ENCODE measurements around the gene RARG.

RARG gene

DNA sequence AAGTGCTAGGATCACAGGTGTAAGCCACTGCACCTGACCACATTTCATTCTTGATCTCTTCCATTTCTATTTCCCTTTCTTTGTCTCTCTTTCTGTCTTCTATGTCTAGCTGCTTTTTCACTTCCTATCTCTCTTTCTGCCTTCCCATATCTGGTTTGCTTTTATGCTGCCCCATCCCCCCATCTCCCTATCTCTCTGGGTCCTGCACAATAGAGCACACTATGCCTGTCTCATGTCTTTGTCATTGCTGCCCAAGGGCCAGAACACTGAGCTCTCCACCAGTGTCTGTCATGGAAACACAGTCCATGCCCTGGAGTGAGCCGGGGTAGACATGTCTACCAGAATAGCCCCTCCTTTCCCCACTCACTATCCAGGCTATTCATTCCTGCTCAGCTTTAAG lies 12.3 kb upstream of the RARG start:
- no peak for DNase-seq

DNA sequence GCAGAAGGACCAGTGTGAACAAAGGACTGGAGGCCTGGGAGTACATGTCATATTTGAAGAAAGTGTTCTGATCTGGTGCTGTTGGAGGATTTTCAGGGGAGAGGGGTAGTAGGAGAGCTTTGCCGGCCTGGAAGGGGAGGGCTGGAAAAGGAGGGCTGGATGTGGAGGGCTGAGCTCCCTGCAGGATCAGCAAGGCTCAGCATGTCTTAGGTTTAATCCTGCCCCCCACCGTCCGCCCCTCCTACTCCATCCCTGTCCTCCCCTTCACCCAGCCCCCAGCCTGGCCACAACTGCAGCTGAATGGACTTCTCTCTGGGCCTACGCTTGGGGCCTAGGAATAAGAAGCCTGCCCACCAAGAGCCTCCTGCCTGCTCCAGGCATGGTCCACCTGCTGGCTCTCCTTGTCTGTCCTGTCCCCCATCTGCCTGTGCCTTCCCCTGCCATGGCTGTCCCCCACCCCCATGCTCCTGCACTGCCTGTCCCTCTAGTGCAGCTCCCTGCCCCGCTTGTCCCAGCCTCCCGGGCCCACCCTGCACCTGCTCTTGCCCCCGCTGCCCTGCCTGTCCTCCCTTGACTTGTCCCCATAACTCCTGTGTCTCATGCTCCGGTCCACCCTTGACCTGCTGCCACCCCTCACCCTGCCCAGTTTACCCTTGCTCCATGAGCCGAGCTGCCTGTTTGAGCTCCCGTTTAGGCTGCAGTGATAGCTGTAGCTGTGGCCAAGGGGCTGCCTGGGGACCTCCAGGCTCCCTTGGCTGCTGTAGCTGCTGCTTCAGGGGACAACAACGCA lies 9.8 kb upstream of the RARG start:
- no peak for DNase-seq

DNA sequence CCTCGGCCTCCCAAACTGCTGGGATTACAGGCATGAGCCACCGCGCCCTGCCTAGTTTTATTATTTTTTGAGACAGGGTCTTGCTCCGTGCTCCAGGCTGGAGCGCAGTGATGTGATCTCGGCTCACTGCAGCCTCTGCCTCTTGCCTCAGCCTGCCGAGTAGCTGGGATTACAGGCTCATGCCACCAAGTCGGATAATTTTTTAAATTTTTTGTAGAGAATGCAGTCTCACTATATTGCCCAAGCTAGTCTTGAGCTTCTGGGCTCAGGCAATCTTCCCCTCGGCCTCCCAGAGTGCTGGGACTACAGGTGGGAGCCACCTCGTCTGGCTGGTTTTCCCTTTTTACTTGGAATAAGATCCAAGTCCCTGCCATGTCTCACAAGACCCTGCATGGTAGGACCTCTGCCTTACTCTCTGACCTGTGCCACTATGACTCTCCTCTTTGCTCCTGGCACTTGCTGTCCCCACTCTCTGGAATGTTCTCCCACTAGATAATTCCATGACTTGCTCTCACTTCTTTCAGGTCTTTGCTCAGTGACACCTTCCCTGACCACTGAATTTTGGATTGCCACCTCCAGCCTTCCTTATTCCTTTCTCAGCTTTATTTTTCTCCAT lies 7.7 kb upstream of the RARG start:
- no peak for DNase-seq

DNA sequence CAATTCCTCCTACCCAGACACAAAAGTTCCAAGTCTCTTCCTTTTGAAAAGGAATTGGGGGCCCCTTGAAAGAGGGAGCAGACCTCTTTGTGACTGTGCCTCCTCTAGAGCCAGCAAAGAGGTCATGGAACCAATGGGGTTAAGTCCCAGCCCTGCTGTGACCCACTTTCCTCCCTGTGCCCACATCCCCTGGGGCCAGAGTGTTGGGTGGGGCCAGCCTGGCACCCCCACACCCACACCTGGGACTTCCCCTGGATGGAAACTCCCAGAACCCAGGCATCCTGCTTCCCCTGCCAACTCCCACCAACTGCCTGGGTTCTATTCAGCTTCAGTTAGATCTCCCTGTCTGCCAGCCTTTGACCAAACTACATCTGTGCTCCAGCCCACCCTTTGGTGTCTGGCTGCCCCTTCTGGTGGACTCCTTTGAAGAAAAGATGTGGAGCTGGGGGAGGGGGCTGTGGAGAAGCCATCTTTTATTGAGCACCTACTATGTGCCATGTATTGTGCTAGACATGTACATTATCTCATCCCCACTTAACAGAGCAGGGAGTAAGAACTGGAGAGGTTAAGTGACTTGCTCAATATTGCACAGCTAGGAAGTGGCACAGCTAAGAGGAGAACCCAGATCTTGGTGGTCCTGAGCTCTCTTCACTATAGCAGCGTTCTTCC lies 4.6 kb upstream of the RARG start:
- DNase-seq = no peak

DNA sequence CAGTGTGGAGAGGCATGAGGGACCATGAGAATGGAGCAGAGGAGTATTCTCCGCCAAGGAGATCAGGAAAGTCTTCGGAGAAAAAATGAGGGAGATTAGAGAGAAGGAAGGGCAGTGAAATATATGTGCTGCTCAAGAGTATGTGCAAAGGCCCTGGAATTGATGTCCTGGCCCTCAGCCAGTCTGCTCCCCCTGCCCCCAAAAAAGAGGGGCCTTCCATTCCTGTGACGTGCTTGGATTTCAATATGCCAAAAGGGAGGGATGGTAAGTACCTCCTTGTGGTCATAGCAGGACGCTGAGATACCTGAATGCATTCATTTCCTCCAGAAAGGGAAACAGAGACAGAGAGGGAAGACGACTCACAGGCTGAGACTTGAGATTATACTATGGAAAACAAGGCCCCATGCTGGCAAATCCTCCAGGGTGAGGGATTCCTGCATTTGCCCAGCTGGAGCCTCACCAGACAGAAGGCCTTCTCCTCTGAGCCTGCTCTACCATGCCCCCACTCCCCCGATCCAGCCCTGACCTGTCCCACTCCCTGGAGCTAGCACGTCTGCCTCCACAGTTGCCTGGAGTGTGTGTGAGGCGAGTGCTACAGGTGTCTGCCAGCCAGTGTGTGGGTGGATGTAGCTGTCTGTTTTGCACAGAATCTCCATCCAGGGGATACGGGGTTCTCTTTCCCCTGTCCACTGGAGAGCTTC lies 3.9 kb upstream of the RARG start:
- no peak for DNase-seq

DNA sequence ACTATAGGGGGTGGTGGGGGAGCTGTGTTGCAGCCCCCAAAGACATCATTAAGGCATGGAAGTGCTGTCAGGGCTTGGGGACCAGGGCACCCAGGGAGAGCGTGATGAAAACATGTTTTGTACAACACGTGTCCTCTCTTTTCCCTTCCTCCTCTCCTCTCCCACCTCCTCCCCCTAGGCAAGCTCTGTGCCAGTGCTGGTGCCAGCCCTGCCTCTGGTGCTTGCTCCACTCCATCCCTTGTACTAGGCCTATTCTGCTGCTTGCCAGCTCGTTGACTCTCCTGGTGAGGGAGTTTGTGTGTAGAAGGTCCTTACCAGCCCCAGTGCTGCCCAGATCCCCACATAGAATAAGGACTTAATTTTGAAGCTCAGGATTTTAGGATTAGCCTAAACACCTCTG lies 3.2 kb upstream of the RARG start:
- no peak for DNase-seq

DNA sequence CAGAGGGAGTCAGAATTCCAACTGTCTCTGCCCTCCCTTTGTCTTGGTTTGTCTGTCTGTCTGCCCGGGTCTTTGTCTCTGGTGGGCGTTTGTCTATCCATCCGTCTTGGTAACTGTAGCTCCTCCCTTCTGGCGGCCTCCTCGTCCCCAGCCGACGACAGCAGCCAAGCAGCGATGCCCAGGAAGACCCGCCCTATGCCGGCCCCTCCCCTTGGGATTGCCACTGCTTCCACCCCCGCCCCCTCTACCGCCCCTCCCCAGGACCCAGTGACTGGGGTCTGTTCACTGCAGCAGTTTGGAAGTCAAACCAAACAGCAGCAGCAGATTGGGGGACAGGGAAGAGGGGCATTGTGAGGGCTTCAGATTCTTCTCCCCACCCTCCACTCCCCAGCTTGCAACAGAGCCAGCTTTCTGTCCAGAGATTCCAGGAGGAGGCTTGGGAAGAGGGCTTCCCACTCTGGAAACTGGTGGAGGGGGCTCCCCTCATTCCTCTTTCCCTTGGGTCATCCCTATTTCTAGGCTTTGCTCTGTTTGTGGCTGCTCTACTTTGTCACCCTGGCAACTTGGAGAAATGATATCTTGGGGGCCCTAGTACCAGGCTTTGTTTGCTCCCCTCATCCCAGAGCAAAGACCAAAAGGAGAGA lies 2.4 kb upstream of the RARG start:
- DNase-seq = no peak

DNA sequence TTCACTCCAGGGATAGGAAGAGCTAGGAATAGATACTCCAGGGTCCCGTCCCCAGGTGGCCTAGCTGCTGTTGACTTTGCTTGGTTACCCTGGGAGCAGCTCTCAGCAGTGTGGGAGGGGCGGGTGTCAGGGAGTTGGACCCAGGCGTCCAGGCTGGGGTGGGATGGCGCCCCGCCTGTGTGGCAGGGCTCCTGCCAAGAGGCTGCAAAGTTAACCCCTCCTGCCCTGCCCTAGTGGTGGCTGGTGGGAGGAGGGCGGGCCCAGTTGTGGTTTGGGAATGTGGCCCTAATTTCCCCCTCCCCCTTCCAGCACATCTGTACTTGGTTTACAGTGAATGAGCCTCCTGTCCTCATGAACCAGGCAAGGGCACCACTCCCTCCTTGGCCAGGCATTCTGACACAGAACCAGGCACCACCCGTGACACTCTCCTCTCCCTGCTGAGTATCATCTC lies 1.7 kb upstream of the RARG start:
- DNase-seq = no peak

DNA sequence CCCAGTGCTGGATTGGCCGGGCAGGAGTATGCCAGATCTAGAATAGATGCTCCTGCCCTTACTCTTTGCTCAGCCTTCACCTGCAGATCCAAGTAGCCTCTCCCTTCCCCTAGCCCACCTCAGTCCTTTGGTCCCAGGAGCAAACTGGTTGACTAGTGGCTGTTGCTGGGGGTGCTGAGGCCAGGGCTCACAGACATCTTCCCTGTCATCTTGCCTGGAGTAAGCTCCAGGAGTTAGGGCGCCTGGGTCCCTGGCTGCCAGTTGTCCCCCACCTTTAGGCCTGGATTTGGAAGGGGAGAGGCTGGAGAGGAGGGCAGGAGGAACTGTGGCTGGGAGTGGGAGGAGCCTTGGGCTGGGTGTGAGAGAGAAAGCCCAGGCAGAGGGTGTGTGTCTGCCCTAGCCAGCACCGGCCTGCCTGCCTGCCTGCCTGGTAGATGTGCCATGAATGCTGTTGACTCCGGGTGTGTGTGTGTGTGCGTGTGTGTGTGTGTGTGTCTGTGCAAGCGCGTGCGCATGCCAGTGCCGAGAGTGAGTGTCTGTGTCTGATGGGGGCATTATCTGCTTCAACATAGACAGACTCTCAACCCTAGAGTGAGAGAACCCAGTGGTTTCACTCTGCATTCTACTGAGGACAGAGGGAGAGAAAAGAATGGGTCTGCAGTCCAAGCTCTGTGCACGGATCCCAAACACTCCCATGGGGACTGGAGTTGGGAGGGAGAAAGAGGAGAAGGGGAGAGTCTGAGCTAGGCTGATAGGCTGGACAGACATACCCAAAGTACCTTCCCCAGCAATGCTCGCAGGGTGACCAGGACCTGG lies 845 bp upstream of the RARG start:
- DNase-seq = no peak

DNA sequence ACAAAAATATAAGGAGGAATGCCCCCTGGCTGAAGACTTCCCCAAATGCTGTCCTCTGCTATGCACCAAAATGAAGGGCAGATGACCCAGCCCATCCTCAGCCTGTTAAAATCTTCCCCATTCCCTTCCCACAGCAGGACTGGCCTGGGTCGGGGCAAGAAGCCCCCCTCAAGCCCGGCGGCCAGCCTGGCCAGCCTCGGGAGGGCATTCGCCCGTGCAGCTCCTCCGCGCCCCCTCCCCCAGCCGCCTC lies 413 bp downstream of the RARG start:
- no peak for DNase-seq

DNA sequence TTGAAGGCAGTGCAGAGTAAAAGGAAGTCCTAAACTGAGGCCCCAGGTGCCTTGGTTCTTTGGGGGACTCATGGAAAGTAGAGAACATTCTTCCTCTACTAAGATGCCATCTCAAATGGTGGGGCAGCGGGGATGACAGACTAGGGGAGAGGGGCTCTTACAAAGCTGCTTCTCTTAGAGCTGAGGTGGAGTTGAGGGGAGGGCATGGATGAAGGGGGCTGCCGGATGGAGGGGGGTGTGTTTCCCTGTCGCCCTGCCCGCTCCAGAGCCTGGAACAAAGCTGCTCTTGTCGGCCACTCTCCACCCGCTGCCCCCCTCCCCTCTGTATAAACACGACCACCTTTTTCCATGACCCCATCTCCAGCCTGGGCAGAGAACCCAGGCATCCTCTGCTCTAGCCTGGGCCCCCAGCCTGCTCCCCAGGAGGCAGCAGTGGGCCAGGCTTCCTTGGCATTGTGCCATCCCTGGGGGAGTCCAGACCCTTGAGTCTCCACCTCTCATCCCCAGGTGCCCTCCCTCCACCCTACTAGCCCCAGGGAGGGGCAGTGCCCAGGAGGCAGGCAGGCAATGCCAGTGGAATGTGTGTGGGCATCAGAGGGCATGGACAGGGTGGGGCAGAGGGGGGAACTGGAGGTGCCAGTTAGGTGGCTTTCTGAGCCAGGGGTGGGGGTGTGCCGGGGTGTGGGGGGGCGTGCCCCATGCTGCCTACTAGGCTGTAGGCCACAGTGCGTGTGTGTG lies 1.7 kb downstream of the RARG start:
- DNase-seq = no peak

DNA sequence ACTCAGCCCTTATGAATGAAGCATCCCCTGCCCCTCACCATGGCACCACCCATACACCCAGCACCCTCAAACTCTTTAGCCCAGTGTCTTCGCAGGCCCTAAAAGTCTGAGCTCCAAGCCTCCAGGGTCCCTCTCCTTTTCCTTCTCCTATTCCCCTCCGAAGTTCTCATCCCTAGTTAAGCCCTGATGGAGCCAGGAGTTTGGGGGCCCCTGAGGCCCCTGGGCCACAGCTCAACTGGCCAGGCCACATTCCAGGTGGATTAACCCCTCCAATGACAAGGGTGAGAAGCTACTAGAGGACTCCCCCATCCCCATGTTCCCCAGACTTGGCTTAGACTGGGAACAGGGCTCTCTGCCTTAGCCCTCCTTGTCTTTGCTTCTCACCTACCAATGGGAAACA lies 2.6 kb downstream of the RARG start:
- no peak for DNase-seq

DNA sequence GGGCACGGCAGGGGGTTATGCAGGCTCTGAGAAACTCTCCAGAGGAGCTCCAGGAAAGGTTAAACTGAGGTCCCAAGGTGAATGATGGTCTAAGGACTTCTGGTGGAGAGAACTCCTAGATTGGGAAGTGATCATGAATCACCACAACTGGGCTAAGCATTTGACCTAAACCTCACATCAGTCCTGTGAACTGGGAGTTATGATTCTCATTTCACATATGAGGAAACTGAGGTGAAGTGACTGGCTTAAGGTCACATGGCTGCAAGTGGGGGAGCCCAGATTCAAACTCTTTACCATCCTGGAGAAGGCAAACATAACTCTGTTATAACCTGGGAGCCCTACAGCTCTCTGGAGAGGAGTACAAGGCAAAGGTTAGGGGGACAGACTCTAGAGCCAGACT lies 4.2 kb downstream of the RARG start:
- no peak for DNase-seq

DNA sequence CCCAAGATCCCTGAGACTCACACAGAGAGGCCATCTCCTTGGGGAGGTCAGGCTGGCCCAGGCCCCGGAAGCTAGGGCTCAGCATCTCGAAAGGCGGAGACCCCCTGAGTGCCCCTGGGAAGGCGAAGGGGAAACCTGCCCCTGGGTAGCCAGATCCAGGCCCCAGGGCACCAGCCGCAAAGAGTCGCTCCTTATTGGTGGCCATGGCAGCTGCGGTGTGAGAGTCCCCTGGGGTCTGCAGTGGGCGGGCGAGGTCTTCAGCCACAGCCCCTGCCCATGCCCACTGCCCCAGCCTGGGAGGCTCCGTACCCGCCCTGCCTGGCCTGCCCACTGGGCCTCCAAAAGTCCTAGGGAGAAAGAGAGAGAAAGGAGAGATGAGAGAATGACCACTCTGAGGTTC lies 4.7 kb downstream of the RARG start:
- DNase-seq = no peak

DNA sequence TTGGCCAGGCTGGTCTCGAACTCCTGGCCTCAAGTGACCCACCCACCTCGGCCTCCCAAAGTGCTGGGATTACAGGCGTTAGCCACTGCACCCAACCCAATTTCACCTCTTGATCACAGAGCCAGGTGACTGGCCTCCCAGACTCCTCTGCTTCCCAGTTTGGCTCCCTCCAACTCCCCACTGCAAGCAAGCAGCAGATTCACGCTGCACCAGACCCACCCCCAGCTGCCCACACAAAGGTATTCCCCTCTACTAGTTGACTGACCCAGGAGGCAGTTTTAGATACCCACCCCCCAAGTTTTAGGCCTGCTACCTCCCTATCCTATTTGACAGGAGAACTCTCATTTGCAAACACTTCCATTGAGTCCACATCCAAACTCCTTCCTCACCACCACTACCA lies 5.2 kb downstream of the RARG start:
- no peak for DNase-seq

DNA sequence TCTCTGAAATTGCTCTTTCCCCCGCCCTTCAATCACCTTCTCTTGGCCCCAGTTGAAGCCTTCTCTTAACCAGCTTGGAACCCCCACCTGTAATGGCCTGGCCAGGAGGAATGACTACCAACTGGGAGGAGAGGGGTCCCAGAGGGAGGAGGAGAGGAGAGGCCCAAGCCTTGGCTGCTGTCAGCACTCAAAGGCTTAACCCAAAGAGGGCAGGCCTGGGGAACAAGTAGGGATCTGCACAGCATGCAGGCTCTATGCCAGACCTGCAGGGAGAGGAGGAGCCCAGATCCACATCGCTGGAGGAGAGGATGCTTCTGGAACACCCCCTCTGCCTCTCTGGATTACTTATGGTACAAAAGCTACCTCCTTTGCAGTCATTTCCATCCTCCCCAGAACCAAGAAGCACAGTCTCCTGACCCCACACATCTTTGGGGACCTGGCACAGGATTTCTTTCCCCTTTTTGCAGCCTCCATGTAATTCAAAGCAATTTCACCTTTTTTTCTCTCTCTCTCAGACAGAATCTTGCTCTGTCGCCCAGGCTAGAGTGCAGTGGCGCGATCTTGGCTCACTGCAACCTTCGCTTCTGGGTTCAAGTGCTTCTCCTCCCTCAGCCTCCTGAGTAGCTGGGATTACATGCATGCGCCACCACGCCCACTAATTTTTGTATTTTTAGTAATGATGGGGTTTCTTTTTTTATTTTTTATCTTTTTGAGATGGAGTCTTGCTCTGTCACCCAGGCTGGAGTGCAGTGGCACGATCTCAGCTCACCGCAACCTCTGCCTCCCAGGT lies 6.2 kb downstream of the RARG start:
- DNase-seq = no peak

DNA sequence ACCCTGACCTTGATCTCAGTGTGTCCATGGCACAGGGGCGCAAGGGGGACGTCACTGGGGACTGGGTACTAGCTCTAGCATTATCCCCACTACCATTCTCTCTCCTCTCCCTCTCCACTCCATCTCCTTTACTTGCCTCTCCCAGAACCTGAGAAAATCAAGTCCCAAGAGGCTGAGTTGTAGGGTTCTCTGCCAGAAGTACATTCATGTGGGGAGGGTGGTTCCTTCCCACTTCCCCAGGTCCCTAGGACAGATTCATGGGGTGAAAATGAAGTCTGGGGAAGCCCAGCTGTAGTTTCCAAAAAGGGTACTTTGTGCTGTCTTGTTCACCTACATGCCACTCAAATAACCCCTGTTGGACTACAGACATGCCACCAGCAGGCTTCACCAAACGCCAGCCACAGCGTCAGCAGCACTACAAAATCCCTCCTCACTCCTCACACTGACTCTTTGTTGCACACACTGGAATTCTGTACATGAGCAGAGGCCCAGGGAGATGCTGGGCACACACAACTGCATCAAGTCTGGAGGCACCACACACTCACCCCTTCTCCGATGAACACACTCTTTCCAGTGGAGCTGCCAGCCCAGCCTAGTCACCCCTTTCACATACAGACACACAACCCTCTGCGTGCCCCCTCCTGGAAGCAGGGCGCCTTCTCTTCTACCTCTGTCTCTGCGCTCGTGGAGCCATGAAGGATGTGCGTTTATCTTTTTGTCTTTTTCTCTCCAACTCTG lies 6.9 kb downstream of the RARG start:
- DNase-seq = no peak

DNA sequence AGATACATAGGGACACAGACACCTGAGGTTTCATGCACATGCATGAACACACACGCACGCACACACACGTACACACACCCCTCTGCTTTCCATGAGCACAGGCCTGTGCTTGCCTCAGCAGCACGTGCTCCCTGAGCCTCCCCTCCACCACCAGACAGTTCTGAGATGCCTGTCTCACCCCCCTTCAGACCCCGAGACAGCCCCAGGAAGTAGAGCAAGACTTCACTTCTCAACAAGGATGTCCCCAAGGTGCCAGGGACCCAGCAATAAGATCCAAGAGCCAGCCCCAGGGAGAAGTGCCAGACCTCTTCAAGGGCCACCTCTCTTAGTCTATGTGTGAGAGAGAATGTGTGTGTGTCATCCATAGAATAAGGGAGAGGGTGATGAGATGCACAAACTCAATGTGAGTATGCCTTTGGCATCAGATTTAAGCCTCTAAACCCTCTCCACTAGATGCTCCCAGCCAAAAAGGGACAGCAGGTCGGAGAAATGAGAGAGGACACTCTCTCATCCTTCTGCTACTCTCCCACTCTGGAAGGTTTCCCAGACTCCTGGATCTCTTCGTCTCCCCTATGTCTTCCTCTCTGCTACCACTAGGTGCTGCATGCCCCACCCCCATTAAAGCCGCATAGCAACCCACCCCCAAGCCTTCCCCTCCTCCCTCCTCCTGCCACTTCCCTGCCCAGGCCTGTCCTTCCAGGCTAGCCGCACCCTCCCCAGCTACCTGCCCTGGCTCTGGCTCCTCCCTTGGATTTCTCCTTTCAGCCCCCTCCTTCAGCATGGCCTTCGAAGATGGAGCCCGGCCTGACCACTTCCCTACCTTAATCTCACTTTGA lies 7.7 kb downstream of the RARG start:
- DNase-seq = no peak

DNA sequence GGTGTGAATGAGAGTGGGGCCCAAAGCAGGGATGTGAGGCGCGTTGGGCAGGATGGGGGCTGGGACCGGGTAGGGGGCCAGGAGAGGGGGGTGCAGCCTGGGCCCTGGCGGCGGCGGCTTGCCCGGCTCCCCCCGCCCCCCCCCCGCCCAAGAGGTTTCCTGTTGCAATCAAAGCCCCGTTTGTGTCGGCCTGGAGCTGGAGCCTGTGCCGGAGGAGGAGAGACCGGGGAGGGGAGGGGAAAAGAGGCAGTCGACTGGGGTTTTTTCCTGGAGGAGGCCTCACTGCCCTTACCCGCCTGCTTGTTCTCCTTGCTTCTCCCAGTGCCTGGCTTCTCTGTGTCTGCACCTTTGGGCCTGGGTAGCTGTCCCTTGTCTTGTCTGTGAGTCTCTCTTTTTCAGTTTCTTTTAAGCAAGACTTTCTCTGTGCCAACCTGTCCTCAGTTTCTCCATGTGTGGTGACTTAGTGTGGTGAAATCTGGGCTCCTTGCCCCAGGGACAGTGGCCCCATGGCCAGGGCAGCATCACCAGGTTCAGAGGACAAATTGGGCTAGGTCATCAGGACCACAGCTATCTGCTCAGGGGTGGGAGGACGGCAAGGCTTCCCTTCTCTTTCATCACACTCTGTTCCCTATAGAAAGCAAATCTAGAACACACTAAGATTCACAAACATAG lies 8.5 kb downstream of the RARG start:
- no peak for DNase-seq
